K562 (cell line): ENCODE data around the gene BZW2. TPM values are rescaled to one million over a fixed set of nuclear protein-coding genes. Genes with fewer than 3 reads are reported as not detected.

Source experiments
- ATAC-seq: fragments of 200-7000 bp; cut with Tn5 transposase; 3 replicates; pipeline ENCODE4 v1.9.1; 2020; ENCODE audit warnings: moderate library complexity
- BruUV-seq: library from RNA; stranded (reverse); fragments of 400-500 nt; replicated peaks from 2 replicates; lab custom pipeline; 2021; lab: Mats Ljungman, UMichigan
- CTCF ChIA-PET: fragments of 300-600 bp; formaldehyde crosslinking; extraction: SDS; loops from one replicate; lab custom pipeline; 2021; ENCODE audit warnings: low intra/inter-chr PET ratio; lab: Yijun Ruan, JAX
- POLR2A ChIA-PET: fragments of 300-600, 350-650 bp; sonication (Branson Sonifier 250); formaldehyde crosslinking; extraction: SDS; loops from one replicate; lab custom pipeline; 2021; ENCODE audit warnings: antibody characterized with exemption, inconsistent platforms; lab: Yijun Ruan, JAX
- DNase-seq, 4 experiments: peaks; one replicate each; pipeline versions ENCODE4 v3.0.0 to v3.0.0-alpha.2; 2011 to 2018; ENCODE audit warnings: low spot score in 3 of 4, mixed read lengths in 3 of 4; ENCODE audit errors: extremely low read depth in 1 of 4
- FAIRE-seq: peaks from 2 replicates; lab custom pipeline; 2011; peaks lifted over from hg19 to GRCh38; lab: Jason Lieb, UNC
- H2AFZ ChIP-seq: 2 replicates; pipeline ENCODE4 v1.6.0; 2011; ENCODE audit warnings: low read depth, low read length, control low read depth, inconsistent platforms
- H3K27ac ChIP-seq: fragments of 200-600 bp; 3 replicates; pipeline ENCODE4 v1.8.0; 2011; ENCODE audit warnings: low read depth, mild to moderate bottlenecking, control low read depth, inconsistent platforms, low read length, moderate library complexity, mixed read lengths; ENCODE audit errors: extremely low read depth
- H3K27me3 ChIP-seq, 2 experiments: fragments of 300-600 bp in 1 of 2; 2 replicates in 1 of 2; 3 replicates in 1 of 2; pipeline versions ENCODE4 v1.6.0 to v1.8.0; 2011; ENCODE audit warnings: inconsistent platforms in 2 of 2, low read length in 2 of 2, mild to moderate bottlenecking in 1 of 2, mixed read lengths in 1 of 2, moderate library complexity in 1 of 2; ENCODE audit not compliant: control insufficient read depth in 2 of 2, insufficient read depth in 2 of 2
- H3K36me3 ChIP-seq: fragments of 300-600 bp; 3 replicates; pipeline ENCODE4 v1.8.0; 2011; ENCODE audit warnings: mild to moderate bottlenecking, low read length, inconsistent platforms; ENCODE audit not compliant: control insufficient read depth, insufficient read depth
- H3K4me1 ChIP-seq, 2 experiments: fragments of 200-600 bp in 1 of 2; replicated peaks in 1 of 2; 2 replicates in 1 of 2; 3 replicates in 1 of 2; pipeline versions ENCODE4 v1.5.1 to v1.8.0; 2011; ENCODE audit warnings: inconsistent platforms in 2 of 2, low read length in 2 of 2, mild to moderate bottlenecking in 1 of 2, mixed read lengths in 1 of 2, moderate library complexity in 1 of 2; ENCODE audit not compliant: control insufficient read depth in 2 of 2, insufficient read depth in 2 of 2
- H3K4me2 ChIP-seq: 2 replicates; pipeline ENCODE4 v1.6.1; 2011; ENCODE audit warnings: low read length, control low read depth, inconsistent platforms, mixed read lengths; ENCODE audit not compliant: insufficient read depth
- H3K4me3 ChIP-seq: fragments of 200-600 bp; sonication (generic), shearing (Covaris generic); 2 replicates; pipeline ENCODE4 v1.5.1; 2016; ENCODE audit warnings: control low read depth, inconsistent platforms
- H3K79me2 ChIP-seq: fragments of 200-600 bp; 3 replicates; pipeline ENCODE4 v1.8.0; 2011; ENCODE audit warnings: low read length, inconsistent platforms; ENCODE audit not compliant: control insufficient read depth, insufficient read depth
- H3K9ac ChIP-seq, 2 experiments: 2 replicates each; pipeline versions ENCODE4 v1.6.0 to v1.6.1; 2011; ENCODE audit warnings: low read depth in 2 of 2, low read length in 2 of 2, control low read depth in 1 of 2, inconsistent platforms in 1 of 2, mild to moderate bottlenecking in 1 of 2, mixed read lengths in 1 of 2; ENCODE audit not compliant: insufficient read depth in 1 of 2
- H3K9me1 ChIP-seq: one replicate; pipeline ENCODE4 v1.6.0; 2011; ENCODE audit warnings: inconsistent platforms, mild to moderate bottlenecking, low read length, moderate library complexity; ENCODE audit not compliant: control insufficient read depth, insufficient read depth
- H3K9me3 ChIP-seq: replicated peaks from 2 replicates; pipeline ENCODE4 v1.5.1; 2011; ENCODE audit warnings: low read depth, low read length, inconsistent platforms; ENCODE audit not compliant: control insufficient read depth, insufficient read depth
- H4K20me1 ChIP-seq: replicated peaks from 2 replicates; pipeline ENCODE4 v1.6.1; 2011; ENCODE audit warnings: low read length, inconsistent platforms, mixed read lengths; ENCODE audit not compliant: control insufficient read depth, insufficient read depth
- ADNP ChIP-seq: fragments of 200-800 bp; sonication (Bioruptor generic); IDR thresholded peaks from 2 replicates; pipeline ENCODE4 v1.6.1; 2016; ENCODE audit warnings: missing genetic modification characterization, missing compliant biosample characterization
- BACH1 ChIP-seq: fragments of 200-800 bp; sonication (Bioruptor generic); IDR thresholded peaks from 2 replicates; pipeline ENCODE4 v1.6.1; 2016; ENCODE audit warnings: missing genetic modification characterization, missing compliant biosample characterization
- BHLHE40 ChIP-seq: IDR thresholded peaks from 2 replicates; pipeline ENCODE4 v1.6.1; 2011; ENCODE audit warnings: low read length, improper control_type of control experiment
- FOXA3 ChIP-seq, 2 experiments: fragments of 450-650 bp in 1 of 2; sonication (generic) in 1 of 2; formaldehyde crosslinking; IDR thresholded peaks in 1 of 2; conservative IDR thresholded peaks in 1 of 2; 2 replicates each; pipeline versions ENCODE4 v1.4.0 to v1.8.0; 2020 to 2022; ENCODE audit warnings: mild to moderate bottlenecking in 2 of 2, missing genetic modification reagents in 1 of 2
- KLF6 ChIP-seq: fragments of 250-450 bp; sonication (Bioruptor Pico); IDR thresholded peaks from 2 replicates; pipeline ENCODE4 v1.4.0; 2020; ENCODE audit warnings: mild to moderate bottlenecking, moderate library complexity, borderline replicate concordance
- NR3C1 ChIP-seq: sonication (generic); formaldehyde crosslinking; IDR thresholded peaks from 2 replicates; pipeline ENCODE4 v1.8.1; 2022; ENCODE audit warnings: missing genetic modification reagents
- POLR2H ChIP-seq: IDR thresholded peaks from 2 replicates; pipeline ENCODE4 v1.6.1; 2016; ENCODE audit warnings: missing genetic modification characterization, low read depth, mild to moderate bottlenecking, control low read depth, missing compliant biosample characterization, moderate library complexity
- POLR3A ChIP-seq: IDR thresholded peaks from 2 replicates; pipeline ENCODE4 v1.6.1; 2011; ENCODE audit warnings: borderline replicate concordance, mild to moderate bottlenecking, moderate library complexity; ENCODE audit not compliant: insufficient read length, insufficient read depth; ENCODE audit errors: extremely low read depth
- PRMT5 ChIP-seq: sonication (generic); formaldehyde crosslinking; IDR thresholded peaks from 2 replicates; pipeline ENCODE4 v1.5.0; 2020; ENCODE audit warnings: missing genetic modification reagents
- SMAD4 ChIP-seq: fragments of 250-450 bp; sonication (Bioruptor Pico); conservative IDR thresholded peaks from 2 replicates; pipeline ENCODE4 v1.8.0; 2021; ENCODE audit warnings: inconsistent platforms, mild to moderate bottlenecking, moderate library complexity
- SMARCE1 ChIP-seq: fragments of 450-650 bp; IDR thresholded peaks from 2 replicates; pipeline ENCODE4 v1.7.1; 2016; ENCODE audit warnings: mild to moderate bottlenecking
- STAT5A ChIP-seq: IDR thresholded peaks from 2 replicates; pipeline ENCODE4 v1.6.1; 2012; ENCODE audit warnings: low read length, inconsistent platforms, borderline replicate concordance
- TCF7 ChIP-seq: sonication (generic); IDR thresholded peaks from 2 replicates; pipeline ENCODE4 v1.6.1; 2016; ENCODE audit warnings: antibody characterized with exemption, borderline replicate concordance
- ZNF232 ChIP-seq: sonication (generic); formaldehyde crosslinking; IDR thresholded peaks from 2 replicates; pipeline ENCODE4 v1.8.0; 2022; ENCODE audit warnings: mild to moderate bottlenecking, missing genetic modification reagents
- ZNF347 ChIP-seq: fragments of 450-650 bp; formaldehyde crosslinking; IDR thresholded peaks from 2 replicates; pipeline ENCODE4 v1.4.0; 2020; ENCODE audit warnings: low read depth, mild to moderate bottlenecking, moderate library complexity
- ZNF384 ChIP-seq: IDR thresholded peaks from 2 replicates; pipeline ENCODE4 v1.6.1; 2012; ENCODE audit warnings: low read depth, low read length, improper control_type of control experiment
- ZNF592 ChIP-seq: fragments of 450-650 bp; IDR thresholded peaks from 2 replicates; pipeline ENCODE4 v1.6.1; 2017; ENCODE audit warnings: antibody characterized with exemption, mild to moderate bottlenecking
- WGBS: fragments of 100-300 bp; shearing (Covaris generic); methylation state at CpG from one replicate; pipeline ENCODE4 v1.1.6; 2016; ENCODE audit warnings: low coverage, mixed read lengths; ENCODE audit not compliant: insufficient coverage; ENCODE audit errors: missing lambda C conversion rate; 5-methylcytosine and 5-hydroxymethylcytosine counted together
- in situ Hi-C: fragments of 300-500 bp; cut with MboI; formaldehyde crosslinking; loops from 4 replicates; pipeline ENCODE4 v1.15.0; 2018; ENCODE audit warnings: inconsistent platforms, mixed read lengths
- intact Hi-C: fragments of 100-400 bp; cut with micrococcal nuclease; formaldehyde crosslinking; loops from 2 replicates; pipeline ENCODE4 v1.14.2; 2022
- polyA plus RNA-seq, 8 experiments: library from polyadenylated mRNA; depleted of rRNA in 4 of 8; stranded (reverse) in 5 of 8; unstranded in 3 of 8; fragments of >200 nt; fragmentation: Nextera tagmentation in 2 of 8; fragmentation: Illumina TruSeq in 1 of 8; extraction: Ambion mirVana in 2 of 8; extraction: Trizol in 1 of 8; gene quantifications; 2 replicates each; pipeline versions ENCODE4 v1.2.1 to v1.2.3, GENCODE V29; 2011 to 2014; ENCODE audit warnings: inconsistent platforms in 1 of 8, missing spikeins in 1 of 8
- total RNA-seq, 7 experiments: library from RNA; depleted of rRNA in 6 of 7; stranded (reverse); fragments of >200 nt in 6 of 7; fragmentation: Illumina TruSeq in 2 of 7; extraction: Trizol in 2 of 7; gene quantifications; 2 replicates each; pipeline versions ENCODE4 v1.2.1 to v1.2.3, GENCODE V29; 2011 to 2021; ENCODE audit warnings: low replicate concordance in 1 of 7
- TF ChIP-seq, protein P1 (sequence below): IDR thresholded peaks from 2 replicates; pipeline ENCODE4 v1.6.1; 2012; ENCODE audit warnings: low read depth, low read length, improper control_type of control experiment, borderline replicate concordance

The BZW2 gene
- total and polyA plus RNA-seq, 9 of the 15 experiments (the other 6 are each of a cell fraction or from before 2014, with no cell fraction given) = 140 to 316 (median 173) TPM

DNA sequence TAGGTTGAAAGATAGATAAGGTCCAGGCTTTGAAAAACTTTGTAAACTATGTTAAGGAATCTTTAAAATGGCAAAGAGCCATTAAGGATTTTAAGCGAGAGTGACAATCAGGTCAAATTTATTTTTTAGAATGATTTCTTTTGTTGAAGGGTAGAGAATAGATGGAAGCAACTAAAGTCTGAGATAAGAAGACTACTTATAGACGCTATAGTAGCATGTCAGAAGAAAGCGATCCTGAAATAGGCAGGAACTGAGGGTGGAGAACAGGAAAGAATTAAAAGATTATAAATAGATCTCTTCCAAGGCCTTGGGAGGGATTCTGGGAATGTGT is 94.6 kb downstream of the BZW2 start:
- H3K36me3 ChIP-seq = no peaks in the 10 kb centered on the region
- H4K20me1 ChIP-seq = no peaks in the 10 kb centered on the region
- H3K9me3 ChIP-seq = no peaks in the 10 kb centered on the region
- H3K4me2 ChIP-seq = 0 out of 2 replicates have a peak overlapping the region, but pooled peaks have one; percentile 22
- ChIA-PET POLR2A (interaction anchor here (0.8 to 1.0 kb wide), 2 partner anchors 19 to 58 kb away, joined by 3 read pairs; no protein-coding TSS in a partner anchor), CTCF (no interaction called here)
- peak overlapping the region; percentile 16; the same call in 1 of the 2 replicates for H2AFZ ChIP-seq
- intact Hi-C loops = loop anchor here (1.0 to 5.0 kb wide), 2 partner anchors 18 to 78 kb away; no protein-coding TSS in a partner anchor
- H3K27me3 ChIP-seq = no peaks in the 10 kb centered on the region
- H3K4me3 ChIP-seq = no peak overlapping the region
- in situ Hi-C loops = no loop called here
- peaks cover 31 to 49% of the 10 kb centered on the region in 2 experiments; a peak in 4 of 5 replicates for H3K4me1 ChIP-seq
- DNase-seq (no peak), ATAC-seq (no peak), FAIRE-seq (no peak)
- WGBS = 1% methylated on average over 3 of the region's 3 CpGs
- BruUV-seq = no TSS peak
- no peaks in the 10 kb centered on the region for H3K79me2 ChIP-seq
- H3K9ac ChIP-seq = peak overlapping the region in 1 of 2 experiments; percentile 51; a peak in 2 of 4 replicates
- peak overlapping the region; percentile 77 for H3K27ac ChIP-seq
- H3K9me1 ChIP-seq = no peaks in the 10 kb centered on the region
- TF ChIP-seq SMAD4 (CRISPR knock-in tag) (0 out of 2 replicates have a peak, but pooled peaks have one; percentile 30), SMARCE1 (peak; percentile 47; the same call in 1 of the 2 replicates), ZNF384 (no peak), STAT5A (no peak), POLR2H (tag) (peak; percentile 46; the same call in 1 of the 2 replicates), KLF6 (CRISPR knock-in tag) (no peak), PRMT5 (no peak), FOXA3 (CRISPR knock-in tag; conservative IDR thresholded peaks at IDR 0.05 in 1 of 2, IDR thresholded peaks at IDR 0.05 in 1 of 2) (no peak; a peak in 1 of 4 replicates), NR3C1 (CRISPR knock-in tag) (no peak), ZNF592 (0 out of 2 replicates have a peak, but pooled peaks have one; percentile 5), TCF7 (no peak), BHLHE40 (no peak), ZNF232 (no peak), ZNF347 (no peak), ADNP (tag) (peak; percentile 73), POLR3A (peak; percentile 1), BACH1 (tag) (peak; percentile 30; the same call in 1 of the 2 replicates)
- TF ChIP-seq, protein P1, sequence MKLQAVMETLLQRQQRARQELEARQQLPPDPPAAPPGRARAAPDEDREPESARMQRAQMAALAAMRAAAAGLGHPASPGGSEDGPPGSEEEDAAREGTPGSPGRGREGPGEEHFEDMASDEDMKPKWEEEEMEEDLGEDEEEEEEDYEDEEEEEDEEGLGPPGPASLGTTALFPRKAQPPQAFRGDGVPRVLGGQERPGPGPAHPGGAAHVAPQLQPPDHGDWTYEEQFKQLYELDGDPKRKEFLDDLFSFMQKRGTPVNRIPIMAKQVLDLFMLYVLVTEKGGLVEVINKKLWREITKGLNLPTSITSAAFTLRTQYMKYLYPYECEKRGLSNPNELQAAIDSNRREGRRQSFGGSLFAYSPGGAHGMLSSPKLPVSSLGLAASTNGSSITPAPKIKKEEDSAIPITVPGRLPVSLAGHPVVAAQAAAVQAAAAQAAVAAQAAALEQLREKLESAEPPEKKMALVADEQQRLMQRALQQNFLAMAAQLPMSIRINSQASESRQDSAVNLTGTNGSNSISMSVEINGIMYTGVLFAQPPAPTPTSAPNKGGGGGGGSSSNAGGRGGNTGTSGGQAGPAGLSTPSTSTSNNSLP = 0 out of 2 replicates have a peak, but pooled peaks have one; percentile 36
